HCT116 (cell line): ENCODE measurements around the gene PILRA.
"Not testable (repeated sequence)": the region's sequence is repeated elsewhere in the genome, so short reads cannot be mapped to it uniquely, and the experiment has no call there.

Experiments used
- POLR2A ChIP-seq: IDR thresholded peaks from 2 replicates; pipeline ENCODE4 v1.7.0; 2011; ENCODE audit warnings: borderline replicate concordance; ENCODE audit not compliant: insufficient read depth, insufficient read length; ENCODE audit errors: extremely low read depth
- POLR2AphosphoS5 ChIP-seq: IDR thresholded peaks from 2 replicates; pipeline ENCODE4 v1.6.1; 2011; ENCODE audit warnings: mild to moderate bottlenecking, low read depth, low read length, moderate library complexity
- YY1 ChIP-seq: IDR thresholded peaks from 2 replicates; pipeline ENCODE4 v1.6.1; 2011; ENCODE audit warnings: low read length, low read depth, moderate library complexity, mild to moderate bottlenecking; ENCODE audit not compliant: insufficient replicate concordance; ENCODE audit errors: extremely low read depth
- TF ChIP-seq, protein P1 (sequence below), 3 experiments: fragments of 200-600 bp in 1 of 3; sonication (generic) in 1 of 3; IDR thresholded peaks in 2 of 3; conservative IDR thresholded peaks in 1 of 3; 2 replicates each; pipeline ENCODE4 v1.5.1; 2012 to 2017; ENCODE audit warnings: low read depth in 2 of 3, low read length in 2 of 3, antibody characterized with exemption in 1 of 3, borderline replicate concordance in 1 of 3, control low read depth in 1 of 3, mild to moderate bottlenecking in 1 of 3, mixed read lengths in 1 of 3, mixed run types in 1 of 3, moderate library complexity in 1 of 3; ENCODE audit not compliant: insufficient read depth in 1 of 3

DNA sequence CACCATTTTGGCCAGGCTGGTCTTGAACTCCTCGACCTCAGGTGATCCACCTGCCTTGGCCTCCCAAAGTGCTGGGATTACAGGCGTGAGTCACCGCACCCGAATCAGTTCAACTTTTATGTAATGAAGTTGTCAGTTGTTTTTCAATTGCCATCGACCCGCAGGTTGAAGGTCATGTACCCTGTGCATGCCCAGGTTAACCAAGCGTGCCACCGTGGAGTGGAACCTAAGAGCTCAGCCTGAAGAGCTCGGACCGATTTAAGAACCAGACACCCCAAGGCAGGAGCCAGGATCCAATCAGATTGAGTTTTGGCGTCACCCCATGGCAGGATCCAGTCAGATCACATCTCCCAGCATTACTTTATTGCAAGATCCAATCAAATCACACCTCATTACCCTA is 46.4 kb upstream of the PILRA start:
- TF ChIP-seq YY1, POLR2A, POLR2AphosphoS5: not testable (repeated sequence)
- TF ChIP-seq, protein P1, sequence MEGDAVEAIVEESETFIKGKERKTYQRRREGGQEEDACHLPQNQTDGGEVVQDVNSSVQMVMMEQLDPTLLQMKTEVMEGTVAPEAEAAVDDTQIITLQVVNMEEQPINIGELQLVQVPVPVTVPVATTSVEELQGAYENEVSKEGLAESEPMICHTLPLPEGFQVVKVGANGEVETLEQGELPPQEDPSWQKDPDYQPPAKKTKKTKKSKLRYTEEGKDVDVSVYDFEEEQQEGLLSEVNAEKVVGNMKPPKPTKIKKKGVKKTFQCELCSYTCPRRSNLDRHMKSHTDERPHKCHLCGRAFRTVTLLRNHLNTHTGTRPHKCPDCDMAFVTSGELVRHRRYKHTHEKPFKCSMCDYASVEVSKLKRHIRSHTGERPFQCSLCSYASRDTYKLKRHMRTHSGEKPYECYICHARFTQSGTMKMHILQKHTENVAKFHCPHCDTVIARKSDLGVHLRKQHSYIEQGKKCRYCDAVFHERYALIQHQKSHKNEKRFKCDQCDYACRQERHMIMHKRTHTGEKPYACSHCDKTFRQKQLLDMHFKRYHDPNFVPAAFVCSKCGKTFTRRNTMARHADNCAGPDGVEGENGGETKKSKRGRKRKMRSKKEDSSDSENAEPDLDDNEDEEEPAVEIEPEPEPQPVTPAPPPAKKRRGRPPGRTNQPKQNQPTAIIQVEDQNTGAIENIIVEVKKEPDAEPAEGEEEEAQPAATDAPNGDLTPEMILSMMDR (IDR thresholded peaks at IDR 0.05 in 2 of 3, conservative IDR thresholded peaks at IDR 0.05 in 1 of 3; ENCODE audit: borderline replicate concordance in 1 of 3, insufficient read depth in 1 of 3, low read depth in 2 of 3, low read length in 2 of 3), result not testable (repeated sequence)
